ENCODE measurements around the gene NAXE. TPM values are rescaled to one million over a fixed set of nuclear protein-coding genes. Genes with fewer than 3 reads are reported as not detected.
A peak's percentile ranks its signal among the peaks of the same experiment; 100 is the strongest.

Gene NAXE
- total RNA-seq (29.2 TPM), polyA plus RNA-seq (100 to 1,000 TPM in 1 of 4 donors, 10 to 100 TPM in 3; 87.3 to 102 (median 92.2) TPM)

DNA sequence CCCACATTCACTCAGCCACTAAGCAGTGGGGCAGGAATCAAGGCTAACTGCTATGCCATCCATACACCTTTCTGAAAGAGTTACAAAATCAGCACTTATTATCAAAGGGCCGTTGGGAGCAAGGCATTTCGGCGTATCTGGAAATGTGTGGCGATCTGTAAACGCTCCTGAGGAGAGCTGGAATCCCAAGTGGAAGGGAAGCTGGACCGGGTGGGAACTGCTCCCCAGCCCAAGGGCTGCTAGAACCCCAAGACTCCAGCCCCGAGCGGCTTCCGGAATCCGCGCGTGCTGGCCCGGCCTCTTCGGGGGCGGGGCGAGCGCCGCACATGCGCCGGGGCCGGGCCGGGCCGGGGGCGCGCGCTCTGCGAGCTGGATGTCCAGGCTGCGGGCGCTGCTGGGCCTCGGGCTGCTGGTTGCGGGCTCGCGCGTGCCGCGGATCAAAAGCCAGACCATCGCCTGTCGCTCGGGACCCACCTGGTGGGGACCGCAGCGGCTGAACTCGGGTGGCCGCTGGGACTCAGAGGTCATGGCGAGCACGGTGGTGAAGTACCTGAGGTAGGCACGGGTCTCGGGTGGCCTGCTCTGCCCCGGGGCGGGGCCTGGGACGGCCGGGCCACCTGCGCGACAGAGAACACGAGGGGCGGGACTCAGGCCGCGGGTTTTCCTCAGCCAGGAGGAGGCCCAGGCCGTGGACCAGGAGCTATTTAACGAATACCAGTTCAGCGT, at the start of gene NAXE:
TSS of gene NAXE (plus strand) at position 345 of the 726 bp plus-strand sequence. CDS start at position 374, 29 bp downstream.
- peaks cover 0 to 30% (median 14%) of the 10 kb centered on the region in 4 donors for H3K4me1 Mint-ChIP-seq
- H3K36me3 ChIP-seq (ENCODE audit: control insufficient read depth, insufficient read depth, low read length) = peaks cover 28% of the 10 kb centered on the region
- ATAC-seq (ENCODE audit: low read depth in 2 of 2) = peak; percentile 93

DNA sequence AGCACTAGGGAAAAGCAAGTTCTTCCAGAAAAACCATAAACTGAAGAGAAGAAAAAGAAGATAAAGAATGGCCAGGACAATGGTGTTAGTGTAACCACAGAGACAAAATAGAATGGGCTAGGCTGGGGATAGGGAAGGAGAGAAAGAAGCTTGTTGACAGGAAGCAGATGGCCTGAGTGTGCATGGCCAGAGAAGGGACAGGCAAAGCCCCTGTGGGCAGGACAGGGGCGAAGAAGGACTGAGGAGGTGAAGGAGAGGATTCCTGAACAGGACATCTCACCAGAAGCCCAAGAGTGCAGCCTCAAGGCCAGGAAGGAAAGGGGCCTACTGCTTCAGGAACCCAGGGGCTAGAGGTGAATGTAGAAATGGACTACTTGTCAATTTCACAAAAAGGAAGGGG, 48.5 kb upstream of the NAXE start:
- Mint-ChIP-seq H3K36me3 (no peaks in the 10 kb centered on the region), H3K27me3 (no peaks in the 10 kb centered on the region), H3K4me1 (peaks cover 0 to 2% (median 0%) of the 10 kb centered on the region in 4 donors), H3K9me3 (no peaks in the 10 kb centered on the region), H3K27ac (peak overlapping the region in 2 of 3 donors; percentile 49 to 67), H3K4me3 (no peak overlapping the region)
- no peak overlapping the region for H3K27ac ChIP-seq (ENCODE audit: insufficient read depth, low read length, poor library complexity, severe bottlenecking)
- H3K27me3 ChIP-seq (ENCODE audit: control insufficient read depth, insufficient read depth, low read length) = no peaks in the 10 kb centered on the region
- no peaks in the 10 kb centered on the region for H3K9me3 ChIP-seq (ENCODE audit: control insufficient read depth in 2 of 2, low read length in 2 of 2)
- H3K4me1 ChIP-seq (ENCODE audit: control insufficient read depth, insufficient read depth, low read length, poor library complexity, severe bottlenecking) = no peaks in the 10 kb centered on the region
- no peaks in the 10 kb centered on the region for H3K36me3 ChIP-seq (ENCODE audit: control insufficient read depth, insufficient read depth, low read length)
- H3K4me3 ChIP-seq (ENCODE audit: low read depth, low read length) = no peak overlapping the region
- no peak for ATAC-seq (ENCODE audit: low read depth in 2 of 2)
- no peak for DNase-seq

More for the DNA sequence above, at the start of gene NAXE:
- peaks cover 16% of the 10 kb centered on the region for H3K4me1 ChIP-seq (ENCODE audit: control insufficient read depth, insufficient read depth, low read length, poor library complexity, severe bottlenecking)
- H3K4me3 ChIP-seq (ENCODE audit: low read depth, low read length) = peak within 1 kb of the TSS; percentile 84
- Mint-ChIP-seq H3K27ac (peak within 1 kb of the TSS; percentile 93 to 96 (median 96)), H3K27me3 (no peaks in the 10 kb centered on the region), H3K36me3 (peaks cover 12% of the 10 kb centered on the region), H3K9me3 (no peaks in the 10 kb centered on the region), H3K4me3 (peak within 1 kb of the TSS; percentile 89 to 94 (median 92))
- no peaks in the 10 kb centered on the region for H3K9me3 ChIP-seq (ENCODE audit: control insufficient read depth in 2 of 2, low read length in 2 of 2)
- peak within 1 kb of the TSS; percentile 74 for H3K27ac ChIP-seq (ENCODE audit: insufficient read depth, low read length, poor library complexity, severe bottlenecking)
- peak; percentile 66 to 77 (median 71) for DNase-seq
- H3K27me3 ChIP-seq (ENCODE audit: control insufficient read depth, insufficient read depth, low read length) = no peaks in the 10 kb centered on the region

DNA sequence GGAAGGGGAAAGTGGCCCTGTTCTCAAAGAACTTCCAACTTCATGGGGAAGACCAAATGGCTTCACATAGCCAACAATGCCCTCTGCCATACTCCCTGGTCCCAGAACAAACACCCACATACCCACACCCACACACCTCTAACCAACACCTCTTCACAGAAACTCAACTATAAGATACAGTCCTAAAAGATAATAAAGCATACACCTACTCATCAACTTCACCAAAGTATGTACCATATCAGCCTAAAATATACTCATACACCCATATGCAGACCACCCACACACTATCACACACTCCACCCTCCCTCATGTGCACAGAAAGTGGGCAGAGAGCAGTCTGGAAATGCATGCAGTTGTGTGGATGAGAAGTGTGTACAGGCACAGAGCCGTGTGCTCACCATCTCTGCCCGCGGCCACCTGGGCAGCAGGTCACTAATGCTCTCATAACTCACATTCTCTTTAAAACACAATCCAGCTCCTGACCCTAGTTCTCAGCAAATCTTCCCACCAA, 46.9 kb upstream of the NAXE start:
- ATAC-seq (ENCODE audit: low read depth in 2 of 2) (no peak), DNase-seq (no peak)
- H3K36me3 Mint-ChIP-seq = no peaks in the 10 kb centered on the region
- H3K27ac Mint-ChIP-seq = peak overlapping the region in 1 of 3 donors; percentile 47
- H3K4me1 Mint-ChIP-seq = no peaks in the 10 kb centered on the region
- no peaks in the 10 kb centered on the region for H3K9me3 ChIP-seq (ENCODE audit: control insufficient read depth in 2 of 2, low read length in 2 of 2)
- H3K4me3 ChIP-seq (ENCODE audit: low read depth, low read length) = no peak overlapping the region
- no peaks in the 10 kb centered on the region for H3K9me3 Mint-ChIP-seq
- H3K36me3 ChIP-seq (ENCODE audit: control insufficient read depth, insufficient read depth, low read length) = no peaks in the 10 kb centered on the region
- no peaks in the 10 kb centered on the region for H3K4me1 ChIP-seq (ENCODE audit: control insufficient read depth, insufficient read depth, low read length, poor library complexity, severe bottlenecking)
- H3K27me3 ChIP-seq (ENCODE audit: control insufficient read depth, insufficient read depth, low read length) = no peaks in the 10 kb centered on the region
- no peak overlapping the region for H3K4me3 Mint-ChIP-seq
- H3K27me3 Mint-ChIP-seq = no peaks in the 10 kb centered on the region
- no peak overlapping the region for H3K27ac ChIP-seq (ENCODE audit: insufficient read depth, low read length, poor library complexity, severe bottlenecking)

DNA sequence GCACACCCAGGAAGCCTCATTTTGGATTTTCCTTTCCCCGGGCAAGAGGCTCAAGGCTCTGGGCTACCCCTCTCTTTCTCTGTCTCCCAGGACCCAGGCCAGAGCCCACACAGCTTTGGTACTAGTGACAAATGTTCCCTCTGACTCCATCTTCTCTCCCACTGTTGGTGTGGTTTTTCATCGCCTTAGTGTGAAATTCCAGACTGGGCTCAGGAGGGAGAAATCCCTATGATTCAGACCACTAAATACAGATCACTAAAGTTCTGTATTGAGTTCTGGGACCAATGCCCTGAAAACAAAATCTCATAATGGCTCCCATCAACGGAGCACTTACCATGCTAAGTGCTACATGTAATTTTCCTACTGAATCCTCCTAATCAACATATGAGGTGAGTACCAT, 45.3 kb upstream of the NAXE start:
- no peak overlapping the region for H3K4me3 ChIP-seq (ENCODE audit: low read depth, low read length)
- H3K9me3 Mint-ChIP-seq = no peaks in the 10 kb centered on the region
- H3K27ac ChIP-seq (ENCODE audit: insufficient read depth, low read length, poor library complexity, severe bottlenecking) = no peak overlapping the region
- no peaks in the 10 kb centered on the region for H3K36me3 ChIP-seq (ENCODE audit: control insufficient read depth, insufficient read depth, low read length)
- no peaks in the 10 kb centered on the region for H3K4me1 Mint-ChIP-seq
- no peak for DNase-seq
- no peaks in the 10 kb centered on the region for H3K27me3 ChIP-seq (ENCODE audit: control insufficient read depth, insufficient read depth, low read length)
- no peaks in the 10 kb centered on the region for H3K4me1 ChIP-seq (ENCODE audit: control insufficient read depth, insufficient read depth, low read length, poor library complexity, severe bottlenecking)
- H3K27ac Mint-ChIP-seq = peak overlapping the region in 1 of 3 donors; percentile 65
- no peak for ATAC-seq (ENCODE audit: low read depth in 2 of 2)
- H3K4me3 Mint-ChIP-seq = no peak overlapping the region
- H3K9me3 ChIP-seq (ENCODE audit: control insufficient read depth in 2 of 2, low read length in 2 of 2) = no peaks in the 10 kb centered on the region
- H3K27me3 Mint-ChIP-seq = no peaks in the 10 kb centered on the region
- no peaks in the 10 kb centered on the region for H3K36me3 Mint-ChIP-seq

DNA sequence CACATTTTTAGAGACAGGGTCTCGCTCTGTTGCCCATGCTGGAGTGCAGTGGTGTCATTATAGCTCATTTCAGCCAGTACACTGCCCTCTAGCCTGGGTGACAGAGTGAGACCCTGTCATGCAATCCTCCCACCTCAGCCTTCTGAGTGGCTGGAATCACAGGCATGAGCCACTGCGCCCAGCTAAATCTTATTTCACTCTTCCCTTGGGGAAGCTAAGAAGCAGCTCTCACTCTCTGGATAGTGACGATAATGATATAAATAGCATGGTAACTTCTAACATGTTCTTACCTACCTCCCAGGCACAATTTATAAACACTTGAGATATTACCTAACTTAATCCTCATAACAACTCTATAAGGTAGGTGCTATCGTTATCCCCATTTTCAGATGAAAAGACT, 44.1 kb upstream of the NAXE start:
- Histone ChIP-seq H3K36me3 (ENCODE audit: control insufficient read depth, insufficient read depth, low read length) (no peaks in the 10 kb centered on the region), H3K27ac (ENCODE audit: insufficient read depth, low read length, poor library complexity, severe bottlenecking) (no peak overlapping the region), H3K4me3 (ENCODE audit: low read depth, low read length) (no peak overlapping the region), H3K9me3 (ENCODE audit: control insufficient read depth in 2 of 2, low read length in 2 of 2) (no peaks in the 10 kb centered on the region), H3K27me3 (ENCODE audit: control insufficient read depth, insufficient read depth, low read length) (no peaks in the 10 kb centered on the region), H3K4me1 (ENCODE audit: control insufficient read depth, insufficient read depth, low read length, poor library complexity, severe bottlenecking) (no peaks in the 10 kb centered on the region)
- no peak overlapping the region for H3K27ac Mint-ChIP-seq
- no peaks in the 10 kb centered on the region for H3K4me1 Mint-ChIP-seq
- ATAC-seq (ENCODE audit: low read depth in 2 of 2) = no peak
- H3K27me3 Mint-ChIP-seq = no peaks in the 10 kb centered on the region
- H3K4me3 Mint-ChIP-seq = no peak overlapping the region
- no peaks in the 10 kb centered on the region for H3K9me3 Mint-ChIP-seq
- H3K36me3 Mint-ChIP-seq = no peaks in the 10 kb centered on the region
- DNase-seq = no peak

DNA sequence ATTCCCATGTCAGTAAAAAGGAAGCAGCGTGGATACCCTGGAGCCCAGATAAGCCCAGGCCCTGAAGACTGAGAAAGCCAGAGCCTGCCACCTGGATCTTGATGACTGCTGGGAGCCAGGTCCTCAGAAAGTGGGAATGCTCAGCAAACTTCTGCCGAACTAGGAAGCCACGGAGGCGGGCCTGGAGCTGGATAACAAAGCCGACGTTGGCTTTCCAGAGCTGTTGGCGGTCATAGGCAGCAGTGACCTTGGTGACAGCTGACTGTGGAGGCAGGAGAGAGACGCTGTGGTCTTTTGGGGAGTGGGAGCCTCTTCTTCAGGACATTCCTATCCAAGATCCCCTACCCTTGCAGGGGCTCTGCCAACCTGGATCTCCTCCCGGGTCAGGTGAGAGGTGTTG, 43.6 kb upstream of the NAXE start:
- Mint-ChIP-seq H3K27ac (no peak overlapping the region), H3K4me3 (no peak overlapping the region), H3K36me3 (no peaks in the 10 kb centered on the region), H3K4me1 (peaks cover 0 to under 1% (median under 1%) of the 10 kb centered on the region in 4 donors), H3K27me3 (no peaks in the 10 kb centered on the region), H3K9me3 (no peaks in the 10 kb centered on the region)
- H3K4me3 ChIP-seq (ENCODE audit: low read depth, low read length) = no peak overlapping the region
- H3K4me1 ChIP-seq (ENCODE audit: control insufficient read depth, insufficient read depth, low read length, poor library complexity, severe bottlenecking) = no peaks in the 10 kb centered on the region
- no peaks in the 10 kb centered on the region for H3K27me3 ChIP-seq (ENCODE audit: control insufficient read depth, insufficient read depth, low read length)
- ATAC-seq (ENCODE audit: low read depth in 2 of 2) = no peak
- H3K9me3 ChIP-seq (ENCODE audit: control insufficient read depth in 2 of 2, low read length in 2 of 2) = no peaks in the 10 kb centered on the region
- no peak for DNase-seq
- no peak overlapping the region for H3K27ac ChIP-seq (ENCODE audit: insufficient read depth, low read length, poor library complexity, severe bottlenecking)
- no peaks in the 10 kb centered on the region for H3K36me3 ChIP-seq (ENCODE audit: control insufficient read depth, insufficient read depth, low read length)

DNA sequence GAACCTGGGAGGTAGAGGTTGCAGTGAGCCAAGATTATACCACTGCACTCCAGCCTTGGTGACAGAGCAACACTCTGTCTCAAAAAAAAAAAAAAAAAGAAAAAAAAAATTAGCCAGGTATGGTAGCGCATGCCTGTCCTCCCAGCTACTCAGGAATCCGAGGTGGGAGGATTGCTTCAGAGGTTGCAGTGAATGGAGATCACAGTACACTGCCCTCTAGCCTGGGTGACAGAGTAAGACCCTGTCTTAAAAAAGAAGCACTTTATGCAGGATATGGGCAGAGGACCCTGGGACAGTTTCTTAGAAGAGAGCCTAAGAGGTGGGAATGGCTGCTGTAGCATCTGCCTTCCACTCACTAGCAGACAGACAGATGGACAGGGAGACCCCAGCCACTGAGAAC, 42.2 kb upstream of the NAXE start:
- H3K27ac Mint-ChIP-seq = no peak overlapping the region
- ATAC-seq (ENCODE audit: low read depth in 2 of 2) (no peak), DNase-seq (no peak)
- no peak overlapping the region for H3K4me3 Mint-ChIP-seq
- H3K9me3 Mint-ChIP-seq = no peaks in the 10 kb centered on the region
- Histone ChIP-seq H3K4me3 (ENCODE audit: low read depth, low read length) (no peak overlapping the region), H3K9me3 (ENCODE audit: control insufficient read depth in 2 of 2, low read length in 2 of 2) (no peaks in the 10 kb centered on the region), H3K27me3 (ENCODE audit: control insufficient read depth, insufficient read depth, low read length) (no peaks in the 10 kb centered on the region), H3K27ac (ENCODE audit: insufficient read depth, low read length, poor library complexity, severe bottlenecking) (no peak overlapping the region), H3K36me3 (ENCODE audit: control insufficient read depth, insufficient read depth, low read length) (no peaks in the 10 kb centered on the region), H3K4me1 (ENCODE audit: control insufficient read depth, insufficient read depth, low read length, poor library complexity, severe bottlenecking) (no peaks in the 10 kb centered on the region)
- no peaks in the 10 kb centered on the region for H3K27me3 Mint-ChIP-seq
- peaks cover 2 to 5% (median 4%) of the 10 kb centered on the region in 4 donors for H3K4me1 Mint-ChIP-seq
- peaks cover 4% of the 10 kb centered on the region for H3K36me3 Mint-ChIP-seq

DNA sequence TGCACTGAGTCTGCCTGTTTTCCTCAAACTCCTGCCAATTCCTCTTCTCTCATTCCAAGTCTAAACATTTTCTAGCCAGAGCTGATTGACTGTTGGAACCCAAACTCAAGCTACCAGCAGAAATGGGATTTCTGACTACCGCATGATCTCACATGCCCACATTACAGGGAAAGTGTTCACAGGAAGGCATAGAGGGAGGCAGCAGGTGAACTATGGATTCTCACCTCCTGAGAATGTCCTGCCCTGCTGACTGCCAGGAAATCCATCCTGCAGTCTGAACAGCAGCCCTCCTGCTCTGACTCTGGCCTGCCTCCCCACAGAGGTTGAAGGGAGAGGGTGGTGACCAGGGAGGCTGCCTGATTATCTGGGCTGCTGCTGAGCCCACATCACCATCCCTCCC, 41.7 kb upstream of the NAXE start:
- Mint-ChIP-seq H3K4me1 (peaks cover 2 to 5% (median 4%) of the 10 kb centered on the region in 4 donors), H3K9me3 (no peaks in the 10 kb centered on the region), H3K27ac (peak overlapping the region in 1 of 3 donors; percentile 13), H3K27me3 (no peaks in the 10 kb centered on the region), H3K4me3 (no peak overlapping the region), H3K36me3 (peaks cover 4% of the 10 kb centered on the region)
- Histone ChIP-seq H3K36me3 (ENCODE audit: control insufficient read depth, insufficient read depth, low read length) (no peaks in the 10 kb centered on the region), H3K4me3 (ENCODE audit: low read depth, low read length) (no peak overlapping the region), H3K27ac (ENCODE audit: insufficient read depth, low read length, poor library complexity, severe bottlenecking) (no peak overlapping the region), H3K9me3 (ENCODE audit: control insufficient read depth in 2 of 2, low read length in 2 of 2) (no peaks in the 10 kb centered on the region), H3K27me3 (ENCODE audit: control insufficient read depth, insufficient read depth, low read length) (no peaks in the 10 kb centered on the region), H3K4me1 (ENCODE audit: control insufficient read depth, insufficient read depth, low read length, poor library complexity, severe bottlenecking) (no peaks in the 10 kb centered on the region)
- no peak for ATAC-seq (ENCODE audit: low read depth in 2 of 2)
- DNase-seq = no peak
